ENCODE data around the gene WBP2.

The WBP2 gene

DNA sequence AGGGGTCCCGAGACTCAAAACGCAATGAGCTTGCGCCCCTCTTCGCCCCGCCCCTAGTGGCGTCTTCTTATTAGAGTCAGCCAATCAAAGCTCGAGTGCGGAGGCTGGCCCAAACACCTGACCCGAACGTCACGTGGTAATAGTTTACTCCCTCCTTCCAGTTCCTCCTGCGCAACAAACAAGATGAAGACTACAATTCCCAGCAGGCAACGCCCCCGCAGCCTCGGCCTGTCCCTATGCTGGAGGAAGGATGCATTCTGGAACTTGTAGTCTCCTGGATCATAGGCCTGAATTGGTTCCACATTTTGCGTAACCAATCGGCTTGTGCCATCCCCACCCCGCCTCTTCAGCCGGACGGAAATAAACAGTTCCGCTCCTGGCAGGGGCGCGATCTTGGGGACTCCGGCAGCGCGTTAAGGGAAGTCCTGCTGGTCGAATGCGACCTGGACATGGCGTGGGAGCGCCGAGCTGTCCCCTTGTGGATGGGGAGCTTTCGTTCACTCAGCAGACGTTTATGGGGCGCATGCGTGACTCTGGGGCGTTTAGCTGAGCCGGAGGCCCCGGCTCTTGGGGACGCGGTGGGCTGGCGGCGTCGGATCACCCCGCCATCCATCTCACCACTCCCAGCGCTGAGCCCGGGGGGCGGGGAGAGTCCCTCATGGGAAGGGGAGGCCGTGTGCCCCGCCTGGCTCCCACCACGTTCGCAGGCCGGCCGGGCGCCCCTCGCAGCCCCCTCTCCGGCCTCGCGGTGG is at the start of gene WBP2:
TSS of gene WBP2 (minus strand) at position 26 of the 752 bp plus-strand sequence. CDS start 38 bp downstream, outside the sequence.
- peak; percentile 97 to 98 for DNase-seq

DNA sequence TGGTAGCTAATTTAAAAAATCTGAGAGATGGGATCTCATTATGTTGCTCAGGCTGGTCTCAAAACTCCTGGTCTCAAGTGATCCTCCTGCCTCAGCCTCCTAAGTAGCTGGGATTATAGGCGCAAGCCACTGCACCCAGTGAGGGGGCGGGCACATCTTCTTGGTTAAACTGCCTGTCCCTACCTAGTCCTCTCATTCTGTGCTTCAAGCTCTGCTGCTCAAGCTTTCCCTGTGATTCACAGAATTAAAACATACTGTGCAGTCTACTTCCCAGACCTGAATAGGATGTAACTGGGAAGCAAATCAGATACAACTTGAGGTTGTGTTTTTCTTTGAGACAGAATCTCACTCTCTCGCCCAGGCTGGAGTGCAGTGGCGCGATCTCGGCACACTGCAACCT is 47.3 kb upstream of the WBP2 start:
- no peak for DNase-seq

DNA sequence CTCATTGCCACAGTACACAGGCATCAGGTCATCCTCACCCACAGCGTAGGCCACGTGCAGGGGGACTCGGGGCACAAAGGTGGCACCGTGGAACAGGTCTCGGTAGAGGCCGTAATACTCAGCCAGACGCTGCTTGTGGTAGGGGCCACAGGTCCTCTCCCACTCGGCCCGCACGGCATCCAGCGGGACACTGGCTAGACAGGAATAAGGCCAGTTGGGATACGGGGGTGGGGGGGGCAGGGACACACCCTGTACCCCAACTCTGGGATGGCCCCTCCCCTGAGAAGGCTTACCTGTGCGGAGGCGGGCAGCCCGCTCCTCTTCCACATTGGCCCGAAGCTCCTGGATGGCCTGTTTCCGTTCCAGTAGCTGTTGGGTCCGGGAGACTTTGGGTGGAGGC is 46.6 kb upstream of the WBP2 start:
- DNase-seq = no peak

DNA sequence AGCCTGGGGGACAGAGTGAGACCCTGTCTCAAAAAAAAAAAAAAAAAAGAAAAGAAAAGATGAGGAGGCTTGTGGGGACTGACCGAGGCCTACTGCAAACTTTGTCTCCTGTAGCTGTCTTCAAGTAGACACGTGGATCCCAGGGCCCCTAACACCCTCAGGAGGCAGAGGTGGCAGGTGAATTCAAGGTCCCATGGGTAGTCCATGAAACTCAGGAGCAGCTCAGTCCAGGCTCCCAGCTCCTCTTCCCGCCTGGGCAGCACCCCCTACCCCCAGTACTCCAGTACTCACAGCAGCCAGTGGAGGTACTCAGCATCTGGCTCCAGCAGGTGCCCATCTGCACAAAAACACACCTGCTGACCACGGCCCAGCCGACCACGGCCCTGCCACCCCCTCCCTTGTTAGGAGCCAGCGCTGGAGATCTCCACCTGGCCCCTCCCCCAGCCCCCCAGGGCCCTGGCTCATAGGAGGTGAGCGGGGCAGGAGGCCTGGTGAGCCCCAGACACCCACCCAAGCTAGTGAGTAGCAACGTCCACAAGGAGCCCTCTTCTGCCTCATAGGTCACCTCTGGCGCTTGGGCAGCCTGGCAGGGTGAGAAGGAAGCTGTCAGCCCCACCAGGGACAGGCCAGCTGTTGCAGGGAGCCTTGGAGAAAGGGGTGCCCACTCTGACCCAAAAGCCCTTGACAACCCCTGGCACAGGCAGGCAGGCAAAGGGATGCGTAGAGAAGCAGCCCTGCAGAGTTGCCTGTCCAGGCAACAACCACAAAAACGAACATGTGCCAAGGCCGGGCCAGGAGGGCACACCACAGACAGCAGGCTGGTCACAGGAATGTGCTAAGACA is 45.8 kb upstream of the WBP2 start:
- DNase-seq = no peak

DNA sequence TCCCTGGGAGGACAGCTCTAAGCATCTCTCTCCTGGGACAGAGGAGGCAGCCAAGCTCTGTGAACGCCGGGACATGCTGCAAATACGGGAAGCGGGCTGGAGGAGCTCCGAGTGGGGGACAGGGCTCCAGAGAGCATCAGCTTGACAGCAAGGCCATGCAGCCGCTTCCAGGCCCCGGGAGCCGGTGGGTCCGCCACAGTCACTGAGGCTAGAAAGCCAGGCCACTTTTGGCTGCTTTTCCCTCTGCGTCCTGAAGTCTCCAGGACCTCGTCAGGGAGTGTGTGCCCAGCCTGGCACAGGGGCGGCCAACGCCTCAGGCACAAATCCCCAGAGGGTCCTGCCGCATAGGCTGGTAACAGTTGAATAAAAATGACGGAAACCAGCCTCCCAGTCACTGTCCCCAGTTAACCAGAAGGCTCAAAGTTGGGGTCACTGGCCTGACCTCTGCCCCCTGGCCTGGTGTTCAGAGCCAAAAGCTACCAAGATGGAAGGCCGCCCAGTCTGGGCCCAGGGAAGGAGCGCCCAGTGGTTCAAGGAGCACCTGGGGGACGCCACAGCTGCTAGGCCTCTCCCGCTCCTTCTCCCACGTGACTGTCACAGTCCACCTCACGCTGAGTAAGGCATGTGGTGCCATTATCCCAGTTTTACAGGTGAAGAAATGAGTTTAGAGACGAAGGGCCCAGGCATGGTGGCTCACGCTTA is 44.8 kb upstream of the WBP2 start:
- no peak for DNase-seq

DNA sequence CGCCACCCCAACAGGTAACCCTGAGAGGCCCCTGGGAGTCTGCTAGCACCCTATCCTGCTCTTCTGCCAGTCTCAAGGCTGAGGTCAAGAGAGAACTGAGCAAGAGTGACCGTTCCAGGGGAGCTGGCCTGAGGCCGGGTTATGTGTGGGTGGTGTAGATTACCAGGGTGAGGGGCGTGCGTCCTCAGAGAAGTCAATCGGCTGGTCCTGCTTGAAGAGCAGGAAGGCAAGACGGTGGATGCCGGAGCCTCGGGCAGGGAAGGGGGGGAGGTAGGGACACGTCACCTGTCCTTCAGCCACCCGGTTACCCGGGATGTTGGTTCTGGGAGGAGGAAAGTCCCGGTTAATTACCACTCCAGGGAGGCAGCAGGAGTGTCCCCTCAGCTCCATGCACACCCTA is 44.2 kb upstream of the WBP2 start:
- no peak for DNase-seq

DNA sequence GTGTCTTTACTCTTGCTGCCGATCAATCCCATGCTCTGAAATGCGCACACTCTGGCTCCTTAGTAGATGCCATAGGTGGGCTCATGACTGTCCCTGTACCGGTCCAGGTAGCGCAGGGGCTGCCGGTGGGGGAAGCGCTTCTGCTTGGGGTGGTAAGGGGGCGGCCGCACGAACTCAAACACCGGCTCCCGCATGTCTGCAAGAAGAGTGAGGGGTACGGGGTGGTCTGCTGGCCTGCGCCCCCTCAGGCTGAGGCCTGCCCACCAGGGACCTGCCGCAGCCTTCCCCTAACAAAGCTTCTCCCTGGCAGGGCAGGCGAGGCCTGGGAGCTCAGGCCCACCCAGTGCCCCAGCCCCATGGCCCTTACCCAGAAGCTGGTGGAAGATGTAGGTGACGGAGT is 43.7 kb upstream of the WBP2 start:
- no peak for DNase-seq

DNA sequence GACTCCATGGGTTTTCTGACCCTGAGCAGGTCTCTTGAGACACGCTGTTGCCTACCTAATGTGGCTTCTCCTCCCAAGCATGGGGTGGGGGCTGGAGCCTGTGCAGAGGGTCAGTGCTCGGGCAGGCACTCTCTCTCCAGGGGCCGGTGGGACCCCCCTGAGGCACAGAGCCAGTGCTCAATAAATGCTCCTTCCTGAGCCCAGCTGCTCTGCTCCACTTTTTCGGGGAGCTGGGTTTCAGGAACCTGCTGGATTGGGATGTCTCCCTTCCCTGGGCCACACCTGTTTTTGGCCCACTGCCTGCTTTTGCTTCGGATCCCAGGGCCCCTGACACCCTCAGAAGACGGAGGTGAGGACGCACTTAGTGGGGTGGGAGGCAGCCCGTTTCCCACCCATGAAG is 42.9 kb upstream of the WBP2 start:
- DNase-seq = no peak

DNA sequence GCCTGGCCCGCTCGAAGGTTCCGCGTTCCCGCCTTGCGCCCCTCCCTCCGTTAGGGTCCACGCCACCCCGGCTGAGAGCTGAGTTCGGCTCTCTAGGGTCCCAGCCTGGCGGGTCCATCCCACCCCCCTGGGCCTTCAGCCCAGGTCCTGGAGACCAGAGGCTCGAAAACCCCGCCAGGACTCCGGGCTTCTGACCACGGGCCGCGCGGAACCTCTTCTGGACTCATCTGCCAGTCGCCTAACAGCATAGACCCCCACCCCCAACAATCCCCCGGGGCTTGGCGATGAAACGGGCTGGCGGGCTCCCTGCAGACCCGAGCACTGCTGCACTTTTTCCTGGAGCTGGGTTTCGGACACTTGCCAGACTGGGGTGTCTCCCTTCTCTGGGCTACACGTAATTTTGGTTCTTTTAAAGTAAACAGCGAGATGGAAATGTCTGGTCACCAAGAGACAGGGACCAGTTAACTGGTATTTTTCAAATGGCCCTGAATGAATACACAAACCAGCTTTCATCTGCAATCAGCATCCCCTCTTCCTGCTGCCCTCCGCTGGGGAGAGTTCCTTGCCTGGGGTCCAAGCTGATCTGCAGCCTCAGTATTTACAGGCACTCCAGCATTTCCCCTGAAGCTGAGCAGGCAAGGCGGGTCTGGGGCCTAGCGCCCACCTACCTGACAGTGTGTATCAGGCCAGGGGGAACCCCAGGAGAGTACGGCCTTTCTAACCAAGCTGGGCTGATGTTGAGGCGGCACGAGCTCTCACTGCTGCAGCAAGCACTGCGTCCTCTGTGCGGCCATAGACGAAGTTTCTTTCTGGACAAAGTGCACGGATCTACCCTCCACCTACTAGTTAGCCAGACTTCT is 42.3 kb upstream of the WBP2 start:
- no peak for DNase-seq

DNA sequence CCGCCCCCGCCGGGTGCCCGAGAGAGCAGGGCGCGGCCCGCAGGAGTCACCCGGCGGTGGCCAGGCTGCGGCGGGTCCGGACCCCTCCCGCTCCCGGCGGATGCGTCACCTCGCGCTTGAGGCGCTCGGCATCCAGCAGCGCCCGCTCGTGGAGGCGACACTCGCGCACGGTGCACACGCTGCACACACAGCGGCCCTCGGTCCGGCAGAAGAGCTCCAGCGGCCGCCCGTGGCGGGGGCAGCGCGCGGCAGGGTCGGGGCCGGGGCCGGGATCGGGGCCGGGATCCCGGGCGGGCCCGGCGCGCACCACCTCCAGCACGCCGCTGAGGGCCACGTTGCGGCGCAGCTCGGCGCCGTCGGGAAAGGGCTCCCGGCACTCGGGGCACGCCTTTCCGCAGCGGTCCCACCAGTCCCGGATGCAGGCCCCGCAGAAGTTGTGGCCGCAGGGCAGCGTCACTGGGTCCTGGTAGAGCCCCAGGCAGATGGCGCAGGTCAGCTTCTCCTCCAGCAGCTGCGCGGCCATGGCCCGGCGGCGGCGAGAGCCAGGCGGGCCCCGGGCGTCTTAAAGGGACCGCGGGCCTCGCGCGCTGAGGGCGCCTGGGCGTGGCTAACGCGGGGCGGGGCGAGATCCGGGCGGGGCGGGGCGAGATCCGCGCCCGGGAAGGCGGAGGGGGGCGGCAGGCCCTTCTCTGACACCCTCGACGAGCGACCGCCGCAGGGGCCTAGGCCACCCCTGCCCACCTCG is 41.5 kb upstream of the WBP2 start, which contains the start of gene TRIM65:
TSS of gene TRIM65 (minus strand) at position 537 of the 745 bp plus-strand sequence. CDS start at position 523, 14 bp downstream.
- DNase-seq = peak; percentile 70 to 74

DNA sequence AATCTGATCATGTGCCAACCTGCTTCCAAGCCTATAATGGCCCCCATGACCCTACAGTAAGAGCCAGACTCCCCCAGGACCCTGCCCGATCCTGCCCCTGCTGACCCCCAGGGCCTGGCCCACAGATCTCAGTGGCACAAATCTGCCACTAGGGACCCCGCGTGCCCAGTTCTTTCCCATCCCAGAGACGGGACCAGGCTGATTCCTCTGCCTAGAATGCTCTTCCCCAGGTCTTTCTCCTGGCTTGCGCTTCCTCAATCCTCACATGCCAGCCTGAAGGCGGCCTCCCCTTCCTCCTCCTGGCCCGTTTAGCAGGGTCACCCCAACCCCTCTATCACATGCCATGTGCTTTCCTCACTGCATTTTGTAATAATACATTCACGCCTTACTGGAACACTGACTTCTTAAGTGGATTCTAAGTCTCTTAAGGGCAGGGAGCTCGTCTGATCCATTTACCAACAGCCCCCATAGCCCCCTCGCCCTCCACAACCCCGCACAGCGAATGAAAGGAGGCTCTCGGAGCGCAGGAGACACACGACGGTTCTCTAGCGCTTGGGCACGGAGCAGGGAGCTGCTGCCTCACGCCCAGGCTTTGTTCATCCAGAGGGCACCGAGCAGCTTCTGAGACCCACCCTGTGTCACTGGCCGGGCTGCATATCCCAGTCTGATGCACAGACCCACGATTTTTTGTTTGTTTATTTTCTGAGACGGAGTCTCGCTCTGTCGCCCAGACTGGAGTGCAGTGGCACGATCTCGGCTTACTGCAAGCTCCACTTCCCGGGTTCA is 40.4 kb upstream of the WBP2 start:
- DNase-seq = no peak

DNA sequence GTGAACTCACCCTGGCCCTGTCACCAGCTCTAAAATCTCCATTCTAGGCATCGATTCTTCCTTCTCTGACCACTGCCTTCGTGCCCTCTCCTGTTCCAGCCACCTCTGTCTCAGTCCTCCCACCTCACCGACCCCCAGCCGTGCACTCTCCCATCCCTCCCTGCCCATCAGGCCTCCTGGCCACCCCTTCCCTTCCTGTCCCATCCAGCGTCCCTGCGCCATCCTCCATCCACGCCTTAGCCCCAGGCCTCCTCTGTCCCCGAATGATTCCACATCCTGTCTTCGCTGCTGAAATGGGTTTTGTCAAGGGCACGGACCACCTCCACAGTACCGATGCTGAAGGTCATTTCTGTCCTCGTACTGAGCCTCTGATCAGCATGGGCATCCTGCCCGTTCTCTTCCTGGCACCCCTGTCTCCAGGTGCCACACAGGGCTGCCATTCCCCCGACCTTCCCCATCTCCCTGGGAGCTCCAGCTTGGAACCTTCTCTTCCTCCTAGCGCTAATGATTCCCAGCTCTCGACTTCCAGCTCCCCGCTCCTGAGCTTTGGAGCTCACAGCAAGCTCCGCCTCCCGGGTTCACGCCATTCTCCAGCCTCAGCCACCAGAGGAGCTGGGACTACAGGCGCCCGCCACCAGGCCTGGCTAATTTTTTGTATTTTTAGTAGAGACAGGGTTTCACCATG is 39.1 kb upstream of the WBP2 start:
- DNase-seq = no peak

DNA sequence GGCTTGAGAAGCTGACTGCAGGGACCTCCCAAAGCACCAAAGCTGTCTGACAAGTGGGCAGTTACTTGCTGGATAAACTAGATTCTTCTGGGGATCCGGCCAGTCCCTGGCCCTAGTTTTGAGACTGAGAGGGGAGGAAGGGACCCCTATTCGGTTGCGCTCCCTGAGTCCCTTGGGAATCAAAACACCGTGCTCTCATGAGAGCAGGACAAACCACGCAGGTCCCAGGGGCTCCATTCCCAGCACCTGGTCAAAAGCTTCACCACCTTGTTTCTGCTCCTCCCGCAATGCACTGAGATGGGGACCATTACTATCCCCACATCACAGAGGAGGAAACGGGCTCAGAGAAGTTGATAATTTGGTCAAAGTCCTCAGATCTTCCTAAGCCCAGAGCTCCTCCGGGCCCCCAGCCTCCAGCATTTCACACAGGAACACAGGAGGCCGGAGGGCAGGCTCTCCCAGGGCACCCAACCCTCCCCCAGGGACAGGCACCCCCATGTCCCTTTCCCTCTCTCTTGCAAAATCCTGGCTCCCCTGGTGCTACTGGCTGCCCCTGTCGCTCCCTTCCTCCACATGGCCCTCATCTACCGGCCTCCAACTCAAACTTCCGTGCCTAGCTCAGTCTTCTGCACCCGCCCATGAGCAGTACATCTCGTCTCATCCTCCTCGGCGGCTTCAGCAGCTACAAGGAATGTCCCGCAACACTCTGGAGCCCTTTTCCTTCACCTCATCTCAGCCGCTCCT is 38.3 kb upstream of the WBP2 start:
- DNase-seq = no peak

DNA sequence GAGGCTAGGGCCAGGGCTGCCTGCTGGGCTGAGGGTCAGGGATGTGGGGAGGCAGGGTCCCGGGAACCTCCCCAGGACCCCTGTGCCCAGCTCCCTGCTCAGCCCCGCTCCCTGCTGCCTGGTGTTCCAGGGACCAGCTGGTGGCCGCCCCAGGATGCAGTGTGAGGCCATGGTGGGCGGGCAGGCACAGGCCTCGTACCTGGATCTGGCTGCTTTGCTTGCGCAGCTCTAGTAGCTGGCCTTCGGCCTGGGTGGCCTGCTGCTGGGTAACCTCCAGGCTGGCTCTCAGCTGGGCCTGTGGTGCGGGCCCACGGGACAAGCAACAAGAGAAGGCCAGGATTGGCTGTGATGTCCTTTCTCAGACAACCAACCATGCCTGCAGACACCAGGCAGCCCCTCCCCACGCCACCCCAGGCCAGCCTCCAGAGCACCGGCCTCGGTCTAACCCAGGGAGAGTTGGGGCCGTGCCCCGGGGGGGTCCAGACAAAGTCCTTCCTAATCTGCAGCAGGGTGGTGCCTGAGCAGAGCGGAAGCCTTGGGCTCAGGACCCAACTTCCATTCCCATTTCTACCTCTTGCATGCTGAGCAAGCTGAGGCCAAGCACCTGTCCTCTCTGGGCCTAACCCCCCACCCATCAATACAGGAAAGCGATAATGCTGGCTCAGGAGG is 37.6 kb upstream of the WBP2 start:
- DNase-seq = no peak

DNA sequence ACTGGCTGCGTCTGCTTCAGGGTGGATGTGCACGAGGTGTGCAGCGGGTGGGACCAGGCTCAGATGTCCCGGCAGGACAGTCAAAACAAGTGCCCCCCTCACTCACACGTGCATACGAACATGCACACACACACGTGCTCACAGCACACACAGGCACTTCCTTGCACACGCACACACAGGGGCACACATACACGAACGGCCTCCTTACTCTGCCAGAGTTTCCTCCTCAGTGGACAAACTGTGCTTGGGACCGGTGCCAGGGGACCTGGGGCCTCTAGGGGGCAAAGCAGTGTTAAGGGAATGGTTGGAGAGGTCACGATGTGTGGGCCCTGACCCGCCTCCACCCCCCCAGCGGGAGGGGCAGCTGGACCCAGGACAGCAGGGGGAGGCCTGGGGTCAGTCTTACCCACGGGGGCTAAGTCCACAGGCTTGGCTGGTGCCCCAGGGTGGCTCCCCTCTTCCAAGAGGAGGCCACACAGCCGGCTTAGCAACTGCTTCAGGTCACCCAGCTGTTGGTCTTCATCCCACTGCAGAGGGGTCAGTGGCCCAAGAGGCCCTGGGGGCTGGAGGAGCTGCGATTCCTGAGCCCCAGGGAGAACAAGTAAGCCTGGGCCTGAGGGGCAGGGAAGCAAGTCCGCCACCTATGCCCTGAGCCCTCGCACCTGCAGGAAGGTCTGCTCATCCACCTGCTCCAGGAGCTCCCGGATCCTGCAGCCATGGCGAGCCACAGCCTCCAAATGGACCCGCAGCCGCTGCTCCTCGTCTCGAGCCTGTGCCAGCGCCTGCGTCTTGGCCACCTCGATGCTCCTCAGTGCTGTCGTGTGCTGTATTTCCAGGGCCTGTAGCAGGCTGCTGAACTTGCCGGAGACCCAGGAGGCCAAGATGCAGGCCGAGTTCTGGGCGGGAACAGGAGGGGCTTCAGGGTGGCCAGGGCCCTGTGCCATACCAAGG is 36.7 kb upstream of the WBP2 start:
- DNase-seq = no peak

DNA sequence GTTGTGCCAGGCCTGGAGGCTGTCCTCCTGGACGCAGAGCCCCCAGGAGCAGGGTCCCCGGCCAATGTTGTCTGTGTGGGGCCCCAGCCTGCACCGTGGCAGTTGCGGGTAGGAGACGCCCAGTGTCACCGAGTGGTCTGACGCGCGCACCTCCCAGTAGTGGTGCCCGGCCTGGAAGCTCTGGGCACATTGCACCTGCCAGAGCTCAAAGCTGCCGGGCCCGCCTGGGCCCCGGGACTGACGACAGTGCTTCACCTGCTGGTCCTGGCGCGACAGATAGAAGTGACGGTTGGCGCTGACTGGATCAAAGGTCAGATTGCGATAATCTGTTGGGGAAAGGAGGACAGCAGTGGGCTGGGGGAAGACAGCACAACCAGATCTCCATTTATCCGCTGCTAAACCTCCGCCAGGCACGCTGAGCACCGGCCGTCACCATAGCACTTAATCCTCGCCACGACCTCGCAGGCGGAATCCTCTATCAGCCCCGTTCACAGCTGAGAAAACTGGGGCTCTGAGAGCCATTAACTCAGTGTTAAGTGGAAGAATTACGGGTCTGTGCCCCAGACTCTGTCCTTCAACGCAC is 36.0 kb upstream of the WBP2 start:
- DNase-seq = no peak

DNA sequence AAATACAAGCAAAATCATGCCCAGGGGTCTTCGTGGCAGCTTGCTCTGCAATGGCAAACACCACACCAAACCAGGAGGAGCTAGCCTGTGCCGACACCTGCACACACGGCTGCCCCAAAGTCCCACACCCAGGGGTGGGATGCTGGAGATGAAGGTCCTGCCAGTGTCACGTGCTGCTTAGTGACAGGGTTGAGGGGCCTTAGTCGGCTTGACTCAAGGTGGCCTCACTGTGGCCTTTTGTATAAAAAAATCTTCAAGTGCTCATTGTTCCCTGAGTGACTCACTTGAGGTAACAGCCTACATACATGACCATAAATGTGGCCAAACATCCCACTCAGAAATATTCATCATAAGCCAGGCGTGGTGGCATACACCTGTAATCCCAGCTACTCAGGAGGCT is 34.3 kb upstream of the WBP2 start:
- no peak for DNase-seq

Measured in activated CD4-positive, alpha-beta T cell treated with anti-CD3 and anti-CD28 coated beads, Interleukin-2, amount 50 U/mL, for 4 hours (primary cell).